ENCODE results near the gene MAX. TPM values are rescaled to one million over a fixed set of nuclear protein-coding genes. Genes with fewer than 3 reads are reported as not detected.

Gene MAX
- total and polyA plus RNA-seq, 2 of the 8 experiments (the other 6 are each of a cell fraction or from before 2014, with no cell fraction given), result 36.9 to 65.1 TPM

GRCh38 chr14:65095633-65096205 is 6.6 kb downstream of the MAX start:
- Histone ChIP-seq H3K79me2 (ENCODE audit: control insufficient read depth in 1 of 2, insufficient read depth in 2 of 2, low read length in 2 of 2) (peaks cover 0 to 60% of the 10 kb centered on the region in 2 experiments; a peak in 2 of 4 replicates), H2BK15ac (ENCODE audit: low read length) (no peak overlapping the region), H3K9me3 (ENCODE audit: insufficient read depth in 2 of 2, low read depth in 1 of 2, low read length in 1 of 2) (no peaks in the 10 kb centered on the region), H3K27ac (ENCODE audit: low read depth, low read length) (no peak overlapping the region), H3K23me2 (ENCODE audit: low read depth, low read length) (no peaks in the 10 kb centered on the region), H2AK5ac (ENCODE audit: low read depth, low read length) (no peak overlapping the region), H3K27me3 (replicated peaks in 1 of 4; ENCODE audit: control insufficient read depth in 3 of 4, extremely low read depth in 1 of 4, insufficient read depth in 3 of 4, low read length in 3 of 4) (no peaks in the 10 kb centered on the region), H3K4me2 (ENCODE audit: insufficient read depth in 1 of 2, low read depth in 2 of 2, low read length in 2 of 2) (no peak overlapping the region), H3K14ac (ENCODE audit: insufficient read length) (no peak overlapping the region), H4K5ac (ENCODE audit: insufficient read length, low read depth, low read length) (no peak overlapping the region), H4K91ac (replicated peaks; ENCODE audit: insufficient read length, low read length) (no peak overlapping the region), H3K36me3 (ENCODE audit: control insufficient read depth in 2 of 4, insufficient read depth in 4 of 4, low read length in 3 of 4) (peaks cover 14 to 50% (median 33%) of the 10 kb centered on the region in 4 experiments), H3K18ac (ENCODE audit: extremely low read depth, low read length) (no peak overlapping the region), H3K4me1 (replicated peaks in 1 of 4; ENCODE audit: control insufficient read depth in 3 of 4, insufficient read depth in 4 of 4, low read length in 3 of 4) (peaks cover 0 to 9% (median 2%) of the 10 kb centered on the region in 4 experiments; a peak in 3 of 7 replicates), H2BK12ac (ENCODE audit: low read depth, low read length) (no peak overlapping the region), H3K79me1 (ENCODE audit: low read depth, low read length) (peaks cover 2% of the 10 kb centered on the region; the same call in 1 of the 2 replicates), H2AFZ (ENCODE audit: low read length) (no peak overlapping the region), H4K8ac (ENCODE audit: extremely low read depth, insufficient read depth, low read length) (no peak overlapping the region), H4K20me1 (replicated peaks in 1 of 2; ENCODE audit: control insufficient read depth in 1 of 2, insufficient read depth in 2 of 2, low read length in 2 of 2) (peaks cover 8 to 11% of the 10 kb centered on the region in 2 experiments), H3K9ac (replicated peaks in 1 of 4; ENCODE audit: extremely low read depth in 1 of 4, low read depth in 3 of 4, low read length in 3 of 4) (no peak overlapping the region), H3K56ac (replicated peaks; ENCODE audit: insufficient read length, low read depth, low read length) (no peak overlapping the region), H3K23ac (ENCODE audit: insufficient read length) (no peak overlapping the region), H3K4me3 (ENCODE audit: extremely low read depth in 1 of 4, insufficient read depth in 2 of 4, low read depth in 3 of 4, low read length in 4 of 4) (no peak overlapping the region), H2BK120ac (replicated peaks; ENCODE audit: low read depth, low read length) (no peak overlapping the region), H2BK5ac (ENCODE audit: low read depth, low read length) (no peak overlapping the region), H2BK20ac (ENCODE audit: low read length) (no peak overlapping the region), H3K4ac (replicated peaks; ENCODE audit: insufficient read length, low read depth, low read length) (no peak overlapping the region)
- FAIRE-seq (no peak), DNase-seq (ENCODE audit: low read depth in 1 of 2, low spot score in 2 of 2) (no peak)
- 85% methylated on average over 3 of the region's 3 CpGs; no CpG with 5 or more reads in 1 of the 2 experiments for WGBS, 2 experiments (ENCODE audit: extremely low coverage in 1 of 2, insufficient coverage in 1 of 2, insufficient read length in 1 of 2, insufficient replicate concordance in 2 of 2, low coverage in 1 of 2, low lambda C conversion rate in 2 of 2, missing lambda C conversion rate in 1 of 2)
- no peak for TF ChIP-seq RXRA (IDR thresholded peaks at IDR 0.05; ENCODE audit: insufficient read depth, low read depth, low read length)
- no peak for TF ChIP-seq RNF2 (IDR thresholded peaks at IDR 0.05; ENCODE audit: borderline replicate concordance, low read depth, low read length, missing control alignments, poor library complexity, severe bottlenecking)
- CTCF ChIA-PET (ENCODE audit: partially characterized antibody), result no interaction called here
- POLR2A ChIA-PET (ENCODE audit: partially characterized antibody), result interaction anchor here (2.3 kb wide), 1 partner anchor 17 kb away, joined by 5 read pairs; no protein-coding TSS in a partner anchor
